GM21786 (cell line): ENCODE data around the gene SLFN14.
A peak's percentile ranks its signal among the peaks of the same experiment; 100 is the strongest.
"Not testable (repeated sequence)": the region's sequence is repeated elsewhere in the genome, so short reads cannot be mapped to it uniquely, and the experiment has no call there.

Experiments
- ATAC-seq: cut with Tn5 transposase; IDR thresholded peaks from one replicate; pipeline ENCODE4 v1.9.1; 2021; ENCODE audit not compliant: unreplicated experiment

SLFN14 gene

GRCh38 chr17:35560703-35561102, at the start of gene SLFN14:
Gene SLFN14, minus strand, starts transcription at chr17:35560819. Its CDS starts 2,757 bp downstream, at chr17:35558062.
- no peak for ATAC-seq

GRCh38 chr17:35609831-35610230, 49.2 kb upstream of the SLFN14 start:
- ATAC-seq = no peak

- ATAC-seq = no peak
These were observed 46.7 kb upstream of the SLFN14 start for GRCh38 chr17:35607239-35607847.

- no peak for ATAC-seq
These were observed 45.1 kb upstream of the SLFN14 start for GRCh38 chr17:35605678-35606077.

GRCh38 chr17:35603674-35604073, 43.1 kb upstream of the SLFN14 start:
- ATAC-seq = no peak

GRCh38 chr17:35597604-35598003, 37.0 kb upstream of the SLFN14 start:
- ATAC-seq = no peak

- no peak for ATAC-seq
These were observed 36.1 kb upstream of the SLFN14 start for GRCh38 chr17:35596530-35597233.

- ATAC-seq = no peak
These were observed 35.5 kb upstream of the SLFN14 start for GRCh38 chr17:35596072-35596471.

- ATAC-seq = no peak
These were observed 27.7 kb upstream of the SLFN14 start for GRCh38 chr17:35588196-35588920.

- peak; percentile 73 for ATAC-seq
These were observed 26.7 kb upstream of the SLFN14 start, which contains the start of gene AP2B1 for GRCh38 chr17:35587074-35587961. Gene AP2B1, plus strand, starts transcription at chr17:35587322. Its CDS starts 6,709 bp downstream, at chr17:35594031.

- ATAC-seq = no peak
These were observed 26.0 kb upstream of the SLFN14 start for GRCh38 chr17:35586569-35587073.

GRCh38 chr17:35584061-35584460, 23.4 kb upstream of the SLFN14 start:
- ATAC-seq = no peak

- no peak for ATAC-seq
These were observed 18.4 kb upstream of the SLFN14 start for GRCh38 chr17:35578929-35579432.

- ATAC-seq = peak; percentile 93
These were observed 17.7 kb upstream of the SLFN14 start, which contains the start of gene PEX12 for GRCh38 chr17:35578197-35578928. Gene PEX12, minus strand, starts transcription at chr17:35578571. Its CDS starts 550 bp downstream, at chr17:35578021.

- ATAC-seq = no peak
These were observed 17.2 kb upstream of the SLFN14 start for GRCh38 chr17:35577830-35578196.

- ATAC-seq = no peak
These were observed 15.1 kb upstream of the SLFN14 start for GRCh38 chr17:35575759-35576158.

- ATAC-seq = no peak
These were observed 8.8 kb upstream of the SLFN14 start for GRCh38 chr17:35569405-35569804.

GRCh38 chr17:35568561-35568960, 7.9 kb upstream of the SLFN14 start:
- ATAC-seq = no peak

- ATAC-seq = no peak
These were observed 6.3 kb upstream of the SLFN14 start for GRCh38 chr17:35566968-35567367.

- ATAC-seq = not testable (repeated sequence)
These were observed 2.6 kb upstream of the SLFN14 start for GRCh38 chr17:35563181-35563580.
